HG03558 (cell line): Measurements from ENCODE around the gene FAM98C.
"Not testable (repeated sequence)": the region's sequence is repeated elsewhere in the genome, so short reads cannot be mapped to it uniquely, and the experiment has no call there.

ENCODE experiments used
- ATAC-seq: cut with Tn5 transposase; IDR thresholded peaks from one replicate; pipeline ENCODE4 v1.9.1; 2021; ENCODE audit warnings: moderate number of reproducible peaks; ENCODE audit not compliant: unreplicated experiment; ENCODE audit errors: extremely low read depth

Gene FAM98C

GRCh38 chr19:38402967-38403674 lies at the start of gene FAM98C:
Gene FAM98C (plus strand): TSS chr19:38403093. CDS start chr19:38403154, 61 bp downstream.
- ATAC-seq = peak; percentile 76

GRCh38 chr19:38355728-38356725 lies 46.9 kb upstream of the FAM98C start:
- no peak for ATAC-seq

GRCh38 chr19:38358071-38358470 lies 44.8 kb upstream of the FAM98C start:
- no peak for ATAC-seq

GRCh38 chr19:38359242-38360021 lies 43.5 kb upstream of the FAM98C start:
- no peak for ATAC-seq

GRCh38 chr19:38360351-38360750 lies 42.5 kb upstream of the FAM98C start:
- ATAC-seq = no peak

- no peak for ATAC-seq
These were observed 41.9 kb upstream of the FAM98C start for GRCh38 chr19:38360839-38361631.

- ATAC-seq = no peak
These were observed 41.2 kb upstream of the FAM98C start for GRCh38 chr19:38361633-38362075.

- no peak for ATAC-seq
These were observed 40.6 kb upstream of the FAM98C start for GRCh38 chr19:38362076-38362945.

GRCh38 chr19:38362946-38363688 lies 39.8 kb upstream of the FAM98C start:
- ATAC-seq = not testable (repeated sequence)

- ATAC-seq = no peak
These were observed 35.9 kb upstream of the FAM98C start for GRCh38 chr19:38367041-38367440.

- ATAC-seq = no peak
These were observed 33.3 kb upstream of the FAM98C start for GRCh38 chr19:38369584-38369983.

- no peak for ATAC-seq
These were observed 32.6 kb upstream of the FAM98C start for GRCh38 chr19:38370299-38370698.

- ATAC-seq = no peak
These were observed 31.8 kb upstream of the FAM98C start for GRCh38 chr19:38371081-38371480.

- no peak for ATAC-seq
These were observed 29.0 kb upstream of the FAM98C start for GRCh38 chr19:38373907-38374331.

- ATAC-seq = peak; percentile 76
These were observed 28.4 kb upstream of the FAM98C start, which contains the start of gene PSMD8 for GRCh38 chr19:38374332-38375097. Gene PSMD8 (plus strand): TSS chr19:38374571. CDS start chr19:38374602, 31 bp downstream.

- no peak for ATAC-seq
These were observed 27.8 kb upstream of the FAM98C start for GRCh38 chr19:38375098-38375493.

GRCh38 chr19:38375748-38376147 lies 27.1 kb upstream of the FAM98C start:
- ATAC-seq = no peak
